OCI-M2 (cell line): ENCODE measurements around the gene POLR1H.
"Not testable (repeated sequence)": the region's sequence is repeated elsewhere in the genome, so short reads cannot be mapped to it uniquely, and the experiment has no call there.

Experiments
- DNase-seq: peaks from one replicate; lab custom pipeline; 2025; ENCODE audit not compliant: unreplicated experiment; lab: John Stamatoyannopoulos, UW

Gene POLR1H, protein sequence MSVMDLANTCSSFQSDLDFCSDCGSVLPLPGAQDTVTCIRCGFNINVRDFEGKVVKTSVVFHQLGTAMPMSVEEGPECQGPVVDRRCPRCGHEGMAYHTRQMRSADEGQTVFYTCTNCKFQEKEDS

DNA sequence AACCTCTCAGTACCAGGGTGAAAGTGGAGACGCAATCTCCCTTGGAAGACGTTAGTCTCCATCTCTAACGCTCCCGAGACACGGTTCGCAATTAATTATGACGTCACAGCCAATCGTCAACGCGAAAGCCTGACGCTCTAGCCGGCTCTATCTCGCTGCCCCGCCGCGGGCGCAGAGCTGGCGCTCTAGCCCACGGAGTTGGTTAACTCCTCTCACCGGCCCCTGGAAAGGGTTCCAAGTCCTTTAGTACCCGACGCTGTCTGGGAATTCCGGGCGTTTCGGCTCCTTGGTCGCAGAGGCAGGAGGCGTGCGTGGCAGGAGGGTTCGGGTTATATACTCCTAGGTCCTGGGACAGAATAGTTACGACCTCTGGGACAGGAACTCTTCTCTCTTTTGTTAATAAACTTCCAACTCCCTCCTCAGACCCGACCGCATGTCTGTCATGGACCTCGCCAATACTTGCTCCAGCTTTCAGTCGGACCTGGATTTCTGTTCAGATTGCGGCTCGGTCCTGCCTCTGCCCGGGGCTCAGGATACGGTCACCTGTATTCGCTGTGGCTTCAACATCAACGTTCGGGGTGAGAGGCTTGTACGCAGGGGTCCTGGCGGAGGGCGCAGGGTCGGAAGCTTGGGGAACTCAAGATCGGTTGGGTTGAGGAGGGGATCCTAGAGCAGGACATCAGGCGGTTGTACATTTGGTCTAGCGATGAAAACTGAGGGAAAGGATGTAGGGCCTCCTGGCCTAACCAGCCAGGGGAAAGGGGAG is at the start of gene POLR1H:
Gene POLR1H, plus strand, starts transcription at position 174 of the 766 bp plus-strand sequence. Its CDS starts 260 bp downstream, at position 434.
- DNase-seq, result peak; percentile 83

DNA sequence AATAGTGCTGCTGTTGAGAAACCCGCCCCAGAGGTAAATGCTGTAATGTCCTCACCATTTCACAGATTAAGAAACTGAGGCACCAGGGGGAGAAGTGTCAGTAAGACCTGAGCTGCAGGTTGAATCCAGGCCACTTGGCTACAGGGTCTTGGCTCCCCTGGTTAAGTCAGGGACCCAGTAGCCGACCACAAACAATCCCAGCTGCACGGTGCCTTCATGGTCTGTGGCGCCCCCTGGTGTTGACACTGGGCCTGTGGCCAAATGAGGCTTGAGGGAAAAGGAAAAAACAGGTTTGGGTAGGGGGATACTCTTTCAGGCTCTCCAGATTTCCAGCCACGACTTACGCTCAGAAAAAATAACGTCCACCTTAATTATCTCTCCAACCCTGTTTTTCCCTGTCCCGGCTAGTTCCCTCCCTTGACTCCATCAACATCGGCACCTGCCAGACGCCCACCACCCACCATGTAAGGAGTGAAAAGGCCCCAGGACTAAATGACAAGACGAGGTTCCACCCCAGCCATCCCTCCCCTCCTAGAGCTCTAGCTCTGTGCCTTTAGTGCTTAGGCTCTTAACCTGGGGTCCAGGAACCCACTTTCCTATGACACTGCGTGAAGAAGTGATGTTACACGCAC is 47.7 kb upstream of the POLR1H start:
- no peak for DNase-seq

DNA sequence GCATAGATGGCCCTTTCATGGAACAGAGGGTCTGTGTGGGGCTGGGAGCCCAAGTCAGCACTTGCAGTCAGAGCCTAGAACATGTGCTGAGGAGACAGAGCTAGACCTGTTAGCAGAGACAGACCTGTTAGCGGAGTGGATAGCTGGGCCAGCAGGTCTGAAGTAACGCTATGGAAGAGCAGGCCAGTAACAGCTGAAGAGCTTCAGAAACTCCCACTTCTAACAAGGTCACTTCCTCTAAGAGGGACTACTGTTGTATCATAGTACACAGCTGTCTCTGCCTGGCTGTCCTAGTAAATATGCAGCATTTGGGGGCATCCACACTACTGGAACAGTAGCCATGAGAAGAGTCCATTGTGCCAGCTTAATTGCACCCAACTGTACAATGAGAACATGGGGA is 41.2 kb upstream of the POLR1H start:
- DNase-seq, result no peak

DNA sequence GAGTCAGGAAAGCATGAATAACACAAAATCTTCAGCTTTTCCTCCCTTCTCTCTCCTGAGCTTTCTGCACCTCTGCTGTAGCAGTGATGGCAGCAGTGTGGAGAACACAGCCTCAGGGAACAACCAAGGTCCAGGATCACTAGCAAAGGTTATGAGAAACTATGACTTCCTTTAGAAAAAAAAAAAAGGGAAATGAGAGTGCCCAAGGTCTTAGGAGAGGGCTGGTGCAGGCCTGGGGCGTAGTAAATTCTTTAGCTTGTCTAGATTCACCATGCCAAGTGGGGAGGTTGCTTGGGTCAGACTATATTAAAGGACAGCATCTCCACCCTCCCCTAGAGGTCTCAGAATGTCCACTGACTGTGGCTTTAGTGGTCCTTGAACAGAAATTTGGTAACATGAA is 40.4 kb upstream of the POLR1H start:
- DNase-seq, result no peak

DNA sequence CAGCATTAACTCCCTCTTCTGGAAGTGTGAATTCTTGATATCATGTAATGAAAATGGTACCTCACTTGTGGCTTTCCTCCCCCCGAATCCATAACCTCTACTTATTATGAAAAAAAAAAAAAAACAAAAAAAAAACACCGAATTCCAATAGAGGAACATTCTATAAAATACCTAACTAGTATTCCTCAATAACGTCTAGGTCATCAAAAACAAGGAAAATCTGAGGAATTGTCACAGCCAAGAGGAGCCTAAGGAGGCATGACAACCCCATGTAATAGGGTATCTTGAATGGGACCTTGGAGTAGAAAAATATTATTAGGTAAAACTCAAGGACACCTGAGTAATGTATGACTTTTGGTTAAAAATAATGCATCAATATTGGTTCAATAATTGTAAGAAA is 38.9 kb upstream of the POLR1H start:
- DNase-seq, result no peak

DNA sequence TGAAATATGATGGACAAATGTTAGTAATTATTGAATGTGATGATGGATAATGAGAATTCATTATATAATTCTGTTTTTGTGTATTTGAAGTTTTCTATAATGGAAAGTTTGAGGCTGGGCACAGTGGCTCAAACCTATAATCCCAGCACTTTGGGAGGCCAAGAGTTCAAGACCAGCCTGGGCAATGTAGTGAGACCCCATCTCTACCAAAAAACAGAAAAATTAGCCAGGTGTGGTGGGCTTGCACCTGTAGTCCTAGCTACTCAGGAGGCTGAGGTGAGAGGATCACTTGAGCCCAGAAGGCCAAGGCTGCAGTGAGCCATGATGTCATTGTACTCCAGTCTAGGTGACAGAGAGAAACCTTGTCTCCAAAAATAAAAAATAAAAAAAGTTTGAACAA is 38.4 kb upstream of the POLR1H start:
- not testable (repeated sequence) for DNase-seq

DNA sequence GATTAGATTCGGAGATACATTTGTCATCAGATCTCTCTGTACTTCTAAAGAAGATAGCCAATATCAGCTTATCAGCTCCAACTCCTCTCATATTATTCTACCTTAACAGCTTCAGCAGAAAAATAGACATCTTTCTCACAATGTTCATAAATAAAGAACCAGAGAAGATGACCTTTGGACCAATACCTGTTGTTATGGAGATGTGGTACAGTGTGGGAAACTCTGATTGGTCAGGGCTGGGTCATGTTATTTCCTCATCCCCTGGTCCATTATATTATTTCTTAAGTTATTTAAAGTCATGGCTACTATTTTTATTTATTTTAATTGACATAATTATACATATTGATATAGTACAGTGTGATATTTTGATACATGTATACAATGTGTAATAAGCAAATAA is 35.9 kb upstream of the POLR1H start:
- DNase-seq, result no peak

DNA sequence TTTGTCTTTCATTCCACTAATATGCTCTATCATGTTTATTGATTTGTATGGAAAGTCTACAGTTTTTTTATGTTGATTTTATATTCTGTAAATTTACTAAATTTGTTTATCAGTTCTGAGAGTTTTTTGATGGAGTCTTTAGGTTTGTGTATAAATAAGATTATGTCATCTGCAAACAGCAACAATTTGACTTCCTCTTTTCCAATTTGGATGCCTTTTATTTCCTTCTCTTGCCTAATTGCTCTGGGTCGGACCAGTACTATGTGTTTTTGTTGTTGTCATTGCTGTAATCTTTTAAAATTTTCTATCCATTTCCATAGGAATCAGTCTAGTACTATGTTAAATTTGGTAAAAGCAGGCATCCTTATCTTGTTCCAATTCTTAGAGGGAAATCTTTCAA is 31.5 kb upstream of the POLR1H start:
- no peak for DNase-seq

DNA sequence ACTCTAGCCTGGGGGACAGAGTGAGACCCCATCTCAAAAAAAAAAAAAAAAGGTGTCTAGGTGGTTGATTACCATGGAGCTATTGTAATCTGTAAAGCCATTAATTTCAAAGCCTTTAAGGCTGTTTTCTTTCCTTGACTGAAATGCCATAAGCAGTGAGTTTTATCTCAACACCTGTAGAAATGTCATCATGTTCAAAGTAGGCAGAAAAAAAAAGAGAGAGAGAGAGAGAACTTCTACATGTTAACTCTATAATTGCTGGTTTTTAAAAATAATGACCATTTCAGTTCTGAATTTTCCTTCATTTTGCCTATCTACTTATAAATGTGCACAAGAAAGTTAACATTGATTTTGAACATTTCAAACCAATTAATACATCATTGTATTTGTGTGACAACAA is 29.7 kb upstream of the POLR1H start:
- no peak for DNase-seq

DNA sequence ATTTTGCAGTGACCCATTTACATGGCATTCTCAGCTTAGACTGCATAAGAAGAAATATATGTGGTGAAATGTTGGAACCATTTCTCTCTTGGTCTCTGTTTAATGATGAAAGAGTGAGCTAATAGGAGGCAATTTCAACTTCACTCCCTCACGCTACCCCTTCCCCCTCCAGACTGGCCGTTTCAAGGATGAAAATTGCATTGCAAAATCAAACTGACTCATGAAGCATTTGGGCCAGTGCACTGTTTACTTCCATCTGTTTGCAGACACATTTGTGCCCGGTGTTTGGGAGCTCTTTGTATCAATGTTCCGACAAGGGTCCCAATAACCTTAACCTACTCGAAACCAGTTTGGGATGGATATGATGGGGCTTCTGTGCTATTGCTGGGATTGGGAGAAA is 27.6 kb upstream of the POLR1H start:
- not testable (repeated sequence) for DNase-seq

DNA sequence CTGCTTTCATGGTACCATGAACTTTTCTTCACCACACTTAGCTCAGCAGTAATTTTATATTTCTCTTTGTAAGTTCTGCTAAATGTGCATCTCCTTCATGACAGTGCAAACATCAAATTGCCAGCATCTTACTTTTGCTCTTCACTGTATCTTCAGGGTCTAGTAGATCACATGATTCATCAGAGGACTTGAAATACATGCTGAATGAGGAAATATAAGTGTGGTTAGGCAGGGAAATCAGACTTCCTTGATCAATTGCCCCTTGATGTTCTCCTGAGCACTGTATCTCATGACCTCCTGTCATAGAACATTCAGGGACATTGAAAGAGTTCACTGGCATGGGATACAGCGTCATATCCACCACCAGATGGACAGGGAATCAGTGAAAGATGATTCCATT is 25.3 kb upstream of the POLR1H start:
- no peak for DNase-seq

DNA sequence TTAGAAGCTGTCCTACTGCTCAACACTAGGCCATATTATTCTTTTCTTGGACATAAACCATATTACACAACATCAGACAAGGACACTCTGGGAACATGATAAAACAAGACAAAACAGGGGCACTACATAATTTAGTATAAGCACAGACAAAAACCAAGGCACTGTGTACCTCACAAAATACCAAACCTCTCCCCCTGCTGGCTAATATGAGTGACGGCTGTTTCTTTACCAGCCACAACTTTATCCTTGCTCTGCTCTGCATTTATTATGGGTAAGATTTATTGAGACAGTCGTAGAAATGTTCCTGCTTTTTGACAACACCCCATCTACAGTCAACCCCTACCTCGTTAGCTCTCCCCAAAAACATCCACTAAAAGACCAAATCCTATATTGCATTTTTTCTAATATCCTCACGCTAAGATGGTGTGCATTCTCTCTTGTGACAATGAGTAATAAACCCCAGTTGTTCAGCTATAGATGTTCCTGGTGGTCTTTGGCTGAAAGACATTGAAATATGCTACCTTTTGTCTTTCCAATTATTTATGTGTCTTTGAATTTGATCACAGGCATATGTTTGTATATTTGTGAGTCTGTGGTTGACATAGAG is 23.8 kb upstream of the POLR1H start:
- DNase-seq, result no peak

DNA sequence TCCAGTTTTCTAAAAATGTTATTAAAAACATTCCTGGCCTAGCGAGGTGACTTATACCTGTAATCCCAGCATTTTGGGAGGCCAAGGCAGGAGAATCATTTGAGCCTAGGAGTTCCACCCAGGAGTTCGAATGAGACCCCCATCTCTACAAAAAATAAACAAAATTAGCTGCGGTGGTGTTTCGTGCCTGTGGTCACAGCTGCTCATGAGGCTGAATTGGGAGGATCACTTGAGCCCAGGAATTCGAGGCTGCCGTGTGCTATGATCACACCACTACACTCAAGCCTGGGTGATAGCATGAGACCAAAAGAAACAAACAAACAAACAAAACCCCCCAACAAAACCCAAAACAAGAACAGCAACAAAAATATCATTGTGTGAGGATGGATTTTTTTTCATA is 19.8 kb upstream of the POLR1H start:
- no peak for DNase-seq

DNA sequence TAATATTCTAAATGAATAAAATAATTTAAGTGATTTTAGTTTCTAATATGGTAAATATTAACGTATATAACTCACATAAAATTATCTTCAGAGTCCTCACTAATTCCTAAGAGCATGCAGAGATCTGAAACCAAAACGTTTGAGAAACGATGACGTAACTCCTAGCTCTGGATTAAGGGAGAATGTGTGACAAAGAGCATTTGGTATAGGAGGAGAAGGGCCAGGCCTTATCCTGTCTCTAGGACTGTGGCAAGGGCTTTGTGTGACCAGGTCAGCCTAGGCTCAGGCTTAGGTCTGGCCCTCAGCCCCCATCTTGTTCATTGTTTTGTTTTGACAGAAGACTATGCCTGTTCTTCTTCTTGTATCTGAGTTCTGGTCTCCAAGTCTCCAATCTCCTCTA is 19.2 kb upstream of the POLR1H start:
- DNase-seq, result no peak

DNA sequence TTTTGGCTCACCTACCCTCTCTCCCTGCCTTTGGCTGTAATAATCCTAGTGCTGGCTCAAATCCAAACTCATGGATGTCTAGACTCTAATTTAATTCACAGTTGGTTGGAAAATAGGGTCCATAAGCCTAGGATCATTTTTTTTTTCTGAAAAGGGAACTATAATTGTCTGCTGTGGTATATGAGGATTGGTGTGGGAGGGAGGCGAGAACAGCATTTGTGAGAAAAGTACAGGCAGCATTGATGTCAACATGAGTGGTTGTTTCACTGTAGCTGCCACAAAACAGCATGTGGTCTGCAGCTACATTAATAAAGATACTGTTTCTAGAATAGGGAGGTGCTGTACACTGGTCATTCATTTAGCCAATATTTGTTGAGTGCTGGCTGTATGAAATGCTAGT is 18.6 kb upstream of the POLR1H start:
- DNase-seq, result no peak

DNA sequence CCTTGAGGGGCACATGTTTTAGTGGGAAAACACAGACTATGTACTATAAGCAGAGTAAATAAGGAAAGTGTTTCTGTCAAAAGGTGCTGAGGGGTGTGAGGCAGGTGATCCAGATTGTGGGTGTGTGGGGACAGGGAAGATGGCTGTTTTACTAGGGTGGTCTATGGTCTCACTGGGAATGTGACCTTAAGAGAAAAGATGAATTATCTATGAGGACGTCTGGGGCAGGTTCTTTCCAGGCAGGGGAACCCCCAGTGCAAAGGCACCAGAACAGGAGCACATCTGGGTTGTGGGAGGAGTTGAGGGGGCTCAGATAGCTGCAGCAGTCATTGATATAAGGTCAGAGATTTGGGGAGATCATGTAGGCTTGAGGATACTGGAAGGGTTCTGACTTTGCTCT is 18.2 kb upstream of the POLR1H start:
- no peak for DNase-seq

DNA sequence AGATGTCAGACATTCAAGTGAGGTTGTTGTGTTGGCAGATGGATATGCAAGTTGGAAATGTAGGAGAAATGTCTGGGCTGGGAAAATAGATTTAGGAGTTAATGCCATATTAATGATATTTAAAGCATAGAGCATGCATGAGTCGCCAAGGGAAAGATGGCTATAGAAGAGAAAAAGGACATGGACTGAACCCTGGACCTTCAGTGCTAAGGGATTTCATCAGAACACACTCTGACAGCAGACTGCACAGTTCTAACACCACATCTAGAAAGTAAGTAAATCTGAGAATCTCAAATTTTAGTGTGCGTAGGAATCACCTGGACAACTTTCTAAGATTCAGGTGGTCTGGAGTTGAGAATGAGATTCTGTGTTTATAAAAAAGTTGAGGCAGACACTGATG is 17.3 kb upstream of the POLR1H start:
- no peak for DNase-seq

DNA sequence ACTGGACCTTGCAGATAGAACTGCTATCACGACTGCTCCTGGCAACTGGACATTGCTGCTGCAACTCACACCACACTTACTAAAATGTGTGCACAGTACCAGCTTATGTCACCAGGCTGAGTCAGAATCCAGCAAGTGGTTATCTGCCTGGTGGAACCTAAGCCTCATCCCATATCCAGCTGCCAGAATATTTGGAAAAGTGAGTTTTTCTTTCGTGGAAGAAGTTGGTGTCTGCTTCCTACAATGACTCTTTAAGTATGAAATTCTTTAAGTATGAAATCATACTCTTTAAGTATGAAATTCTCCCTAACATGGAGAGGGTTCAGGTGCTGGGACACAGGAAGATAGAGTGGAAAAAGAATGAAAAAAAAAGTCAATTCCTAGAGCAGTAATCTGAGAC is 16.4 kb upstream of the POLR1H start:
- no peak for DNase-seq

DNA sequence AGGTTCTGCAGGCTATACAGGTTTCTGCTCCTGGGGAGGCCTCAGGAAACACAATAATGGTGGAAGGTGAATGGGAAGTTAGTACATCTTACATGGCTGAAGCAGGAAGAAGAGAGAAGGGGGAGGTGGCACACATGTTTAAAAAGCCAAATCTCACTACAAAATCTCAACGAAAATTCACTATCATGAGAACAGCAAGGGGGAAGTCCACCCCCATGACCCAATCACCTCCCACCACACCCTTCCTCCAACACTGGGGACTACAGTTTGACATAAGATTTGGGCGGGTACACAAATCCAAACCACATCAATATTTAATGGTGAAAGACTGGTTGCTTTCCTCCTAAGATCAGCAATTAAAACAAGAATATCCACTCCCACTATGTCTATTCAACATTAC is 13.8 kb upstream of the POLR1H start:
- no peak for DNase-seq

DNA sequence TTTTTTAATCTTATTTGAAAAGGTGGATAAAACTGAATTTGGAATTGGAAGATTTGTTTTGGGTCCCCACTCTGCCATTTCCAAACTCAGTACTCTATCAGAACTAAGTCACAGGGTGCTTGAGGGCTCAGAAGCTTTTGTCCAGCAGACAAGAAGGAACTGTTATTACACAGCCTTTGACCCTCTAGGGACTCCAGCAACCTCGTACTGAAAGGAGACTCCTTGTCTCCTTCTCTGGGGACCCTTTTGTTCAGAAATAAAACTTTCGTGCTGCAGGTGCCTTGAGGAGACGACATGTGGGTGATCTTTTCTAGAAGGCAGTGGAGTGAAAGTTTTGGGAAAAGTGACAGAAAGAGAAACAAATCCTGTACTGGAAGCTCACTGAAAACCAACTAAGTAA is 7.4 kb upstream of the POLR1H start:
- DNase-seq, result no peak

DNA sequence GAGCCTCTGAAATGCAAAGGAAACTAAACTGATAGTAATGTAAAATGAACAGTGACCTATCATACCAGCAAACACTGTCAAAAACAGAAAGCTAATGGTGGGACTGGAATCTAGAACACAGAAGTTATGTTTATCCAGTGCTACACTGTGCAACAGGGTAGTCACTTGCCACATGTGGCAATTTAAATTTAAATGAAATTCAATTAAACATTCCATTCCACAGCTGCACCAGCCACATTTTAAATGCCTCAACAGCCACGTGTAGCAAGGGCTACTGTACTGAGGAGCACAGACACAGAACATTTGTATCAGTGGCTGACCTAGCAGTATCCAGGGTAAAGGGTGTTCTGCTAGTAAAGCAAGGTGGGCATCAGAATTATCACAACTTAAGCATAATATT is 5.6 kb upstream of the POLR1H start:
- DNase-seq, result no peak

DNA sequence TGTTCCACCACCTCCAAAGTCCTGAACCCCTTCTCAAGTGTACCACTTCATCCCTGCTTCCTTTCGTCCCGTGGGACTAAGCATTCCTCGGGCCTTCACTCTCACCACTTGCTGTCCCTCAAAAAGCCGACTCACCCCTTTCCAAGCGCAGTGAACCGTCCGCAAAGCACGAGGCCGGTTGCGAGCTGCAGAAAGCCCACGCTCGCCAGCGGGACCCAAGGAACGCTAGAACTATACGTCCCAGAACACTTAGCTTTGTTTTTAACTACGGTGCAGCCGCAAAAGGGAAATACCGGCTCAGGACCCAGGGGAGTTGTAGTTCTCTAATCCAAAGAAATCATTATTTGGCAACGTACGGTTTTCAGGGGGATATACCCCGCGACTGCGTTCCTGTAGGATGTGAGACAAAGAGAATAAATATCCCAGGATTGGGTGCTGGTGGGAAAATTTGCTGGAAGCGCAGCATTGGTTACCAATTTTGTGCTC is 416 bp upstream of the POLR1H start:
- no peak for DNase-seq
